A673 (cell line): ENCODE results near the gene RPL13A. TPM values are rescaled to one million over a fixed set of nuclear protein-coding genes. Genes with fewer than 3 reads are reported as not detected.

Source experiments
- BruUV-seq: library from RNA; stranded (reverse); fragments of 400-500 nt; replicated peaks from 2 replicates; lab custom pipeline; 2021; lab: Mats Ljungman, UMichigan
- CTCF ChIA-PET: fragments of 300-600 bp; sonication (Branson Sonifier 250); formaldehyde crosslinking; loops from one replicate; lab custom pipeline; 2022; ENCODE audit warnings: antibody characterized with exemption; lab: Charles Lee
- POLR2A ChIA-PET: fragments of 300-600 bp; sonication (Branson Sonifier 250); formaldehyde crosslinking; loops from one replicate; lab custom pipeline; 2022; ENCODE audit warnings: antibody characterized with exemption; ENCODE audit not compliant: low non-redundant PET; lab: Charles Lee
- DNase-seq: peaks from one replicate; pipeline ENCODE4 v3.0.0-alpha.2; 2015; ENCODE audit warnings: low spot score
- H3K27ac ChIP-seq: fragments of 200-600 bp; sonication (generic); 2 replicates; pipeline ENCODE4 v1.5.1; 2016; ENCODE audit warnings: mixed run types, low read depth, mild to moderate bottlenecking, mixed read lengths, antibody characterized with exemption, low read length; ENCODE audit not compliant: poor library complexity, severe bottlenecking
- H3K27me3 ChIP-seq: fragments of 200-600 bp; sonication (generic); replicated peaks from 2 replicates; pipeline ENCODE4 v1.6.1; 2017; ENCODE audit warnings: mixed run types, low read depth, mild to moderate bottlenecking, mixed read lengths, antibody characterized with exemption, low read length; ENCODE audit not compliant: insufficient read depth, poor library complexity
- H3K36me3 ChIP-seq: fragments of 200-600 bp; sonication (generic); 2 replicates; pipeline ENCODE4 v1.6.1; 2016; ENCODE audit warnings: mixed run types, mild to moderate bottlenecking, mixed read lengths, antibody characterized with exemption, low read length; ENCODE audit not compliant: insufficient read depth, poor library complexity, severe bottlenecking
- H3K4me1 ChIP-seq: fragments of 200-600 bp; sonication (generic); 2 replicates; pipeline ENCODE4 v1.6.1; 2017; ENCODE audit warnings: mixed run types, mild to moderate bottlenecking, mixed read lengths, antibody characterized with exemption, low read length; ENCODE audit not compliant: insufficient read depth, poor library complexity, severe bottlenecking
- H3K4me3 ChIP-seq: fragments of 200-600 bp; sonication (generic); 2 replicates; pipeline ENCODE4 v1.5.1; 2016; ENCODE audit warnings: low read depth, mixed run types, mild to moderate bottlenecking, mixed read lengths, low read length; ENCODE audit not compliant: poor library complexity, severe bottlenecking
- H3K9me3 ChIP-seq: fragments of 200-600 bp; sonication (generic); 2 replicates; pipeline ENCODE4 v1.6.1; 2016; ENCODE audit warnings: mixed run types, low read depth, mild to moderate bottlenecking, mixed read lengths, antibody characterized with exemption, low read length; ENCODE audit not compliant: poor library complexity, severe bottlenecking
- CTCF ChIP-seq: fragments of 300-800, 200-600 bp; sonication (generic); conservative IDR thresholded peaks from 2 replicates; pipeline ENCODE4 v1.5.1; 2017; ENCODE audit warnings: low read depth, mild to moderate bottlenecking, antibody characterized with exemption, low read length, moderate library complexity, mixed read lengths
- EZH2 ChIP-seq: fragments of 200-600 bp; sonication (generic); IDR thresholded peaks from 2 replicates; pipeline ENCODE4 v1.6.1; 2017; ENCODE audit warnings: borderline replicate concordance, low read depth, mild to moderate bottlenecking, mixed read lengths, antibody characterized with exemption, low read length; ENCODE audit not compliant: poor library complexity, severe bottlenecking
- intact Hi-C: fragments of 100-400 bp; cut with micrococcal nuclease; formaldehyde crosslinking; loops from one replicate; pipeline ENCODE4 v1.10.0; 2022; ENCODE audit not compliant: unreplicated experiment
- total RNA-seq: library from RNA; stranded (reverse); gene quantifications from 2 replicates; pipeline ENCODE4 v1.2.3, GENCODE V29; 2021

RPL13A gene
- total RNA-seq, 1 experiment from 2014 or later = 2,390 TPM

GRCh38 chr19:49491804-49492572, 4.6 kb downstream of the RPL13A start:
- ChIA-PET CTCF (no interaction called here), POLR2A (no interaction called here)
- intact Hi-C loops = loop anchor here (10.0 kb wide), 1 partner anchor 383 kb away; the partner anchor contains the start of genes AKT1S1 and TBC1D17
- Histone ChIP-seq H3K36me3 (peaks cover 58% of the 10 kb centered on the region), H3K4me1 (peaks cover 16% of the 10 kb centered on the region), H3K4me3 (no peak overlapping the region), H3K27me3 (no peaks in the 10 kb centered on the region), H3K27ac (peak overlapping the region; percentile 34), H3K9me3 (no peaks in the 10 kb centered on the region)
- BruUV-seq = no TSS peak
- TF ChIP-seq CTCF = no peak
- TF ChIP-seq EZH2 = no peak
- no peak for DNase-seq

- CTCF ChIA-PET = no interaction called here
- POLR2A ChIA-PET = interaction anchor here (0.6 kb wide), 1 partner anchor 274 kb away, joined by 3 read pairs; the partner anchor contains the start of gene AP2A1
- TF ChIP-seq CTCF (no peak), EZH2 (no peak)
- Histone ChIP-seq H3K4me3 (no peak overlapping the region), H3K9me3 (no peaks in the 10 kb centered on the region), H3K27me3 (no peaks in the 10 kb centered on the region), H3K36me3 (peaks cover 66% of the 10 kb centered on the region), H3K4me1 (peaks cover 21% of the 10 kb centered on the region), H3K27ac (peak overlapping the region; percentile 31)
- intact Hi-C loops = loop anchor here (10.0 kb wide), 1 partner anchor 382 kb away; the partner anchor contains the start of genes AKT1S1 and TBC1D17
- BruUV-seq = no TSS peak
- DNase-seq = no peak
Measured at GRCh38 chr19:49492573-49493405, 5.4 kb downstream of the RPL13A start.

GRCh38 chr19:49496574-49497008, 9.2 kb downstream of the RPL13A start:
- Histone ChIP-seq H3K36me3 (peaks cover 55% of the 10 kb centered on the region), H3K4me1 (peaks cover 33% of the 10 kb centered on the region), H3K9me3 (no peaks in the 10 kb centered on the region), H3K27ac (peak overlapping the region; percentile 99), H3K27me3 (no peaks in the 10 kb centered on the region), H3K4me3 (peak overlapping the region; percentile 82)
- no peak for DNase-seq
- intact Hi-C loops = loop anchor here (2.0 to 10.0 kb wide), 3 partner anchors 44 to 378 kb away; partner anchors contain the start of genes AKT1S1, ALDH16A1, PTOV1 and TBC1D17
- TF ChIP-seq EZH2 (no peak), CTCF (no peak)
- ChIA-PET CTCF (interaction anchor here (1.0 kb wide), 2 partner anchors 10 to 74 kb away, joined by 5 to 6 read pairs; no protein-coding TSS in a partner anchor), POLR2A (interaction anchor here (0.6 kb wide), 1 partner anchor 90 kb away, joined by 10 read pairs; no protein-coding TSS in a partner anchor)
- TSS peak; percentile 78 for BruUV-seq
